ENCODE results near the gene NUAK1.

DNA sequence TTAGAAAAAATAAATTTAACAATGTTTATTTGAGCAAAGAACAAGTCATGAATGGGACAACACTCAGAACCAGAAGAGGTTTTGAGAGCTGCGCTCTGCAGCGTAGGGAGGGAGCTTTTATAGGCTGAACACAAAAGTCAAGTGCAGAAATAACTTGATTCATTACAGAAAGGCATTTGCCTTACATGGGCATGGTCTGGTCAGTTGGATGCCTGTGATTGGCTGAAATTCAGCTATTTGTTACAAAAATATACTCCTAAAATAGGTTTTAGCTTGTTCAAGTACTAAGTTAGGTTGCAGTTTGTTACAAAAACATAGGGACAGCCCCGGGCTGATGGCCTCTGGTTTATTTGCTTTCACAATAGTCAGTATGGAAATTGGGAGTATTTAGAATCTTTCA, 118.0 kb downstream of the NUAK1 start:
- TF ChIP-seq, protein P1, sequence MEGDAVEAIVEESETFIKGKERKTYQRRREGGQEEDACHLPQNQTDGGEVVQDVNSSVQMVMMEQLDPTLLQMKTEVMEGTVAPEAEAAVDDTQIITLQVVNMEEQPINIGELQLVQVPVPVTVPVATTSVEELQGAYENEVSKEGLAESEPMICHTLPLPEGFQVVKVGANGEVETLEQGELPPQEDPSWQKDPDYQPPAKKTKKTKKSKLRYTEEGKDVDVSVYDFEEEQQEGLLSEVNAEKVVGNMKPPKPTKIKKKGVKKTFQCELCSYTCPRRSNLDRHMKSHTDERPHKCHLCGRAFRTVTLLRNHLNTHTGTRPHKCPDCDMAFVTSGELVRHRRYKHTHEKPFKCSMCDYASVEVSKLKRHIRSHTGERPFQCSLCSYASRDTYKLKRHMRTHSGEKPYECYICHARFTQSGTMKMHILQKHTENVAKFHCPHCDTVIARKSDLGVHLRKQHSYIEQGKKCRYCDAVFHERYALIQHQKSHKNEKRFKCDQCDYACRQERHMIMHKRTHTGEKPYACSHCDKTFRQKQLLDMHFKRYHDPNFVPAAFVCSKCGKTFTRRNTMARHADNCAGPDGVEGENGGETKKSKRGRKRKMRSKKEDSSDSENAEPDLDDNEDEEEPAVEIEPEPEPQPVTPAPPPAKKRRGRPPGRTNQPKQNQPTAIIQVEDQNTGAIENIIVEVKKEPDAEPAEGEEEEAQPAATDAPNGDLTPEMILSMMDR (conservative IDR thresholded peaks at IDR 0.05 in 1 of 2, IDR thresholded peaks at IDR 0.05 in 1 of 2; ENCODE audit: low read depth in 1 of 2, low read length in 2 of 2), result no peak
- TF ChIP-seq EZH2 (IDR thresholded peaks at IDR 0.05; ENCODE audit: low read length, missing control alignments), result no peak
